GM21737 (cell line): Measurements from ENCODE around the gene FOXQ1.

Experiments
- ATAC-seq: cut with Tn5 transposase; IDR thresholded peaks from one replicate; pipeline ENCODE4 v1.9.1; 2021; ENCODE audit warnings: mild to moderate bottlenecking, moderate library complexity; ENCODE audit not compliant: unreplicated experiment

The FOXQ1 gene

DNA sequence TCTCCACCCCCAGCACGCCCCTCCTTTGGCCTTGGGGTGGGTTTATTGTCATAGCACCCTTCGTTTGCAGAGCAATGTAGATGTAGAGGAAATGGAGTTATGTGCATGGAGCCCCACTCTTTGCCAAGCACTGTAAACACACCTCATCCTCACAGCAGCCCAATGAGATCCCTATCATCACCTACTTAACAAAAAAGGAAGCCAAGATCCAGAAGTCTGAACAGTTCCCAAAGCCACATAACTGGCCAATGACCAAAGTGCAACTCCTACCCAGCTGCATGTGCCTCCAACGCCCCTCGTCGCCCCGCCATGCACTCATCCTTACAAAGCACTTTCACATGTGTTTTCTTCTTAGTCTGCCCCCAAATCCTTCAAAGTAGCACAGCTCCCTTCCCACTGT, 21.8 kb upstream of the FOXQ1 start:
- no peak for ATAC-seq

DNA sequence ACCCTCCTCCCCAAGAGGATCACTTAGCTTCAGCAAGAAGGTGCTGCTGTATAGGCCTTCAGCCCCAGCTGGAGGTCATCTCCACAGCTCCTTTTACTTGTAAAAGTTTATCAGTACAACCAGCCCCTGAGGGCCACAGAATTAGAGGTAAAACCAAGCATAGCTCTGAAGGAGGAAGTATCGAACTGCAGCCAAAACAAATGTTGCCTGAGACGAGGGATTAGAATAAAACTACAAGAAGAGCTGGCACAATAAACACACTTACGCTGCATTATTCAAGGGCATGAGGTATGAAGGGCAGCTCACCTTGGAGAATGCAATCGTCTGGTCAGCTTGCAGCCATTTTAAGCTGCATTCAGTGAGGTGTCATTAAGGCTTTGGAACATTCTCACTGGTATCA, 21.1 kb upstream of the FOXQ1 start:
- ATAC-seq, result no peak

DNA sequence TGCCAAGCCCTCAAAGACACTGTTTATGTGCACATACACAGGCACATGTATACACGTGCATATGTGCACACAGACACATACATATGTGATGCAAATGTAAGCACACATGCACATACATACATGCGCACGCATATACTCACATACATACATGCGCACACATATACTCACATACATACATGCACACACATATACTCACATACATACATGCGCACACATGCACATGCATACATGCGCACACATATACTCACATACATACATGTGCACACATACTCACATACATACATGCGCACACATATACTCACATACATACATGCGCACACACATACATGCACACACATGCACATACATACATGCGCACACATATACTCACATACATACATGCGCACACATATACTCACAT, 20.5 kb upstream of the FOXQ1 start:
- no peak for ATAC-seq

DNA sequence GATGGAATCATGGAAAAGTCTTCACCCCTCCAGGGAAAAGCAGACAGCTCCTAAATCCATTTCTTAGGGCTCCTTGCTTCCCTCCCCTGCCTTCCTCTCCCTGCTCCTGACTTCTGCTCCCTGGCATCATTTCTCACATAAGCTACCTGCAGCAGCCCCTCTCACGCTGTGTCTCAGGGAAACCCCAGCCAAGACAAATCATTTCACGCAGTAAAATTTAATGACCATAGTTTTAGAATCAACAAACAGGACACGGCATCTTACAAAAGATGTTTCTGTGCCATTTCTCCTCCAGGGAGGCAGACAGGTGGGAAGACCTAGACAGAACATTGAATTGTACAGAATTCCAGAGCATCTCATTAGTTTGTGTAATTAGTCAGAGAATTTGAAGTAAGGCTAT, 16.5 kb upstream of the FOXQ1 start:
- no peak for ATAC-seq

DNA sequence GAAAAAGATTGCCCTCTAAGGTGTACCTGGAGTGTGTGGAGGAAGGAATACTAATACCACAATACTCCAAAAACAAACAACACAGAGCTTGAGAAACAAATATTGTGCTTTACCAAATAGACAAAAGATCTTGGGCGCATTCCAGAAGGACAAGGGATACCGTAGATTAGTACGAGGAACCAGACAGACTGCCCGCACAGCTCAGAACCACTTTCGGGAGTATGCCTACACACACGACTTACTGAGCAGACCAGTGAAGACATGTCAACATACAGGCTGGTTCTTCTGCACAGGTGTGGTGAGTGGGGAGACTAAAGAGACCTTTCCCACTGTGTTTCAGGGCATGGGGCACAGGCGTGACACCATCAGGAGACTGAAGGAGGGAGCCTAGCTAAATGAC, 15.8 kb upstream of the FOXQ1 start:
- ATAC-seq, result no peak

DNA sequence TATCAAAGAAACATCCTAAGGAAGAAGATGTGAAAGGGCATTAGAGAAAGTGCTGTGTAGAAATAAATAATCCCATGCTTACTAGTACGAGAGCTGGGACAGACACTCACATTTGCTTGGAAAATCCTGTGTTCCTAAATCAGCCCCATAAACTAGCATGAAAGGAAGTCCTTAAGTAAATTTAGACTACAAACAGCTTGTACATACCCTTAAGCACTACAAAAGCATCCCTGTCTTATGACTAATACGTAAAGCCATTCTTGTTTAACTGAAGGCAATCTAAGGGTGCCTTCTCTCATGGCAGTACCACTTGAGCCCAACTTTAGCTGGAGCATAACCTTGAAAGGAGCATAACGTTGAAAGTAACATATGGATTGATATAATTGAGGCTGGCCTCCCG, 15.4 kb upstream of the FOXQ1 start:
- ATAC-seq, result no peak

DNA sequence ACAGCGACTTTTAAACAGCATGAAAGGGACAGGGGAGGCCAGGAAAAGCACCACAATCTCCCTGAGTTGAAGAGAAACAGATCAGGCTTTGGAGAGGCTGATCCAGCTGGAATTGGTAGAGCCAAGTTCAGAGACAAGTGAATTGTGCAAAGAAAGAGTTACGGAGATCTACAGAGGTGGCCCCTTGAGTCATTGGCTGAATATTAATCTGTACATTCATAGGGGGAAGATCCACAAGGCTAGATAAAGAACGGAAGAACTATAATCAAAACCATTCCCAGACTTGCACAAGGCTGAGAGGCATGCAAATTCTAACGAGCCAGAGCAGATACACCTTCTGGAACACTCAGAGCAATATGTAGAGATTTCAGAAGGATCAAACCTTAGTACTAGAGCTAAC, 14.2 kb upstream of the FOXQ1 start:
- no peak for ATAC-seq

DNA sequence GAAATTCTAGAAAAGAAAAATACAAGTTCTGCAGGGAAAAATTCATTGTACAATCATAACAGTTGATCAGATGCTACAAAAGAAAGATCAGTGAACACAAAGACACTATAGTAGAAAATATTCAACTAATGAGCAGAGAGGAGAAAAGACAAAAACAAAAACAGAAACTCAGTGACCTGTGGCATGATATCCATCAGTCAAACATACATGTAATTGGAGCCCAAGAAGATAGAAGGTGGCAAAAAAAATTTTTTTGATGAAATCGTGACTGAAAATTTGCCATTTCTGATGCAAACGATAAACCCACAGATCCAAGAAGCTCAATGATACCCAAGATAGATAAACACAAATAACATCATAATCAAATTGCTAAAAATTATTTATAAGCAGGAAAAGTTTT, 13.1 kb upstream of the FOXQ1 start:
- no peak for ATAC-seq

DNA sequence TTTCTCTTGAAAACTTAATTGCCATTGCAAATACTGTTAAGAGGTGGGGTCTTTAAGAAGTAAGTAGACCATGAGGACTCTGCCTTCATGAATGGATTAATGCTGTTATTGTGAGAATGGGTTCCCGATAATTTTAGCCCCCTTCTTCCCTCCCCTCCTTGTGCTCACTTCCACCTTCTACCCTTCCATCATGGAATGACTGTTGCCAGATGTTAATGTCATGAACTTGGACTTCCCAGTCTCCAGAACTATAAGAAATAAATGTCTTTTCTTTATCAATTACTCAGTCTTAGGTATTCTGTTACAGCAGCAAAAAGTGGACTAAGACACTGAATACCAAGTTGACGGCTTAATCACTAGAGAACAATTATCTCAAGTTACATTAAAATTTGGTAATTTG, 5.8 kb upstream of the FOXQ1 start:
- no peak for ATAC-seq

DNA sequence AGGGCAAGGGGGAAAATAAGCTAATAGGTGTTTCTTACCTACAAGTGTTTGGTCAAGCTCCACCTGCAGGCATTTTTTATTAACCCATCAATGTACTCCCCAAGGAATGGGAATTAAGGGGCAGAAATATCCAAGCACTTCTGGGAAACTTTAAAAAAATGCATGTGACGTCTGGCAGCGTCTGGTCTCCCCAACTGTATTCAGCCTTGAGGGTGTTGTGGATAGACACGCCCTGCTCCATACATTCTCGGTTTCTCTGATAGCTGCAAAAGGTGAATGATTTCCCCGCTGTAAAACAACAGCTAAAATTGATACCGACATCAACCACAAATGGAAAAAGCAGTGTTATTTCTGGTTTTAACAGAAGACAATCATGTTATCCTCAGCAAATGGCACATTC, 2.5 kb upstream of the FOXQ1 start:
- ATAC-seq, result no peak

DNA sequence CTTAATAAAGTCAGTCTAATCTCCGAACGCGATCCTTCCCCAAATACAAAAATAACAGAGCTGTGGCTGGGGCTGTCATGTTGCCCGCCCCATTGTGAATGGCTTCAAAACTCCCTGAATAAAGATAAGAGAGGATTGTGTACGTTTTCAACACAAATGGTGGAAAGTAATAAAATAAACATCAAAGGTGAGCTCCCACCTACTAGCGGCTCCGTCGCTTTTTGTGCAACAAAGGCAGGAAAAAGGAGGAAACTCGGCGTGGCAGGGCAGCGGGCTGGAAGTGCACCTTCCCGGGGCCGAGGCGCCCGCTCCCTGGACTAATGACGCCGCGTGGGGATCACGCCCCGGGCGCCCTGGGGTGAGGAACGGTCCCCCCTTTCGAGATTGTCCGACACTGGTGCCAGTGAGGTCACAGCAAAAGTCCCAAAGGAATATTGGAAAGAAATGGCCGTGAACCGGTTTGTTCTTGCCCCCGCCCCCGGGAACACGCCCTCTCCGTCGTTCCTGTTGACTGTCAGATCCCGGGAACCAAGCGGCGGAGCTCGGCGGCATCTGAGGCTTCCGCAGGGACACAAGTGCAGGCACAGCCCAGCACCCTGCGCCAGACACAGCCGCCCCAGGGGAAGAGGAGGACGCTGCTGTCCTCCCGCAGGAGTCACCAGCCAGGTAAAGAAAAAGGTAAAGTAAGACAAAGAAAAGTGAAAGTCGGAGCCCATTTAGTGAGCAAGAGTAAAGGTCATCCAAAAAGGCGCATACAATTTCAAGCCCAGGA, 1.1 kb upstream of the FOXQ1 start:
- ATAC-seq, result no peak

DNA sequence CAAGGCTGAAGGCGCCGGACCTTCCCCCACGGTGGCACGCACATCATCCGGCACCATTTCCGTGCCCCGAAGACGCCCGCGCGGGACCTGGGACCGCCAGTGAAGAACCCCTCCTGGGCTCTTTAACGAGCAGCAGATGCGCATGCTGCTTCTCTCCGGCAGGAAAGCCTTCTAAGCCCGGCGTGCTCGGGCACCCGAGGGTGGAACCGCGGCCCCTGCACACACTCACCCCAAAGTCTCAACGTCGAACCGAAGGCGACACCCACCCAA, 240 bp downstream of the FOXQ1 start:
- ATAC-seq, result no peak

DNA sequence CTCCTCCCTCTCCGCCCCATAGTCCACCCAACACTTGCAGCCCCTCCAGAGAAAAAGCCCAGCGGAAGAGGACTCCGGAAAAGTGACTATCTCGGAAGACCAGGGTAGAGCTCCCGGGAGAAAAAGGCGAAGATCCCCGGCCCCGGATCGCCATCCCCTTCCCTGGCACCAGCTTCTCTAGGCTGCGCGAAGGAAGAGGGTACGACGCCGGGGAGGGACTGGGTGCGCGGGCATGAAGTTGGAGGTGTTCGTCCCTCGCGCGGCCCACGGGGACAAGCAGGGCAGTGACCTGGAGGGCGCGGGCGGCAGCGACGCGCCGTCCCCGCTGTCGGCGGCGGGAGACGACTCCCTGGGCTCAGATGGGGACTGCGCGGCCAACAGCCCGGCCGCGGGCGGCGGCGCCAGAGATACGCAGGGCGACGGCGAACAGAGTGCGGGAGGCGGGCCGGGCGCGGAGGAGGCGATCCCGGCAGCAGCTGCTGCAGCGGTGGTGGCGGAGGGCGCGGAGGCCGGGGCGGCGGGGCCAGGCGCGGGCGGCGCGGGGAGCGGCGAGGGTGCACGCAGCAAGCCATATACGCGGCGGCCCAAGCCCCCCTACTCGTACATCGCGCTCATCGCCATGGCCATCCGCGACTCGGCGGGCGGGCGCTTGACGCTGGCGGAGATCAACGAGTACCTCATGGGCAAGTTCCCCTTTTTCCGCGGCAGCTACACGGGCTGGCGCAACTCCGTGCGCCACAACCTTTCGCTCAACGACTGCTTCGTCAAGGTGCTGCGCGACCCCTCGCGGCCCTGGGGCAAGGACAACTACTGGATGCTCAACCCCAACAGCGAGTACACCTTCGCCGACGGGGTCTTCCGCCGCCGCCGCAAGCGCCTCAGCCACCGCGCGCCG, 822 bp downstream of the FOXQ1 start:
- ATAC-seq, result no peak

DNA sequence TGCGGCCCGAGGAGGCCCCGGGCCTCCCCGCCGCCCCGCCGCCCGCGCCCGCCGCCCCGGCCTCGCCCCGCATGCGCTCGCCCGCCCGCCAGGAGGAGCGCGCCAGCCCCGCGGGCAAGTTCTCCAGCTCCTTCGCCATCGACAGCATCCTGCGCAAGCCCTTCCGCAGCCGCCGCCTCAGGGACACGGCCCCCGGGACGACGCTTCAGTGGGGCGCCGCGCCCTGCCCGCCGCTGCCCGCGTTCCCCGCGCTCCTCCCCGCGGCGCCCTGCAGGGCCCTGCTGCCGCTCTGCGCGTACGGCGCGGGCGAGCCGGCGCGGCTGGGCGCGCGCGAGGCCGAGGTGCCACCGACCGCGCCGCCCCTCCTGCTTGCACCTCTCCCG, 1.5 kb downstream of the FOXQ1 start:
- no peak for ATAC-seq

DNA sequence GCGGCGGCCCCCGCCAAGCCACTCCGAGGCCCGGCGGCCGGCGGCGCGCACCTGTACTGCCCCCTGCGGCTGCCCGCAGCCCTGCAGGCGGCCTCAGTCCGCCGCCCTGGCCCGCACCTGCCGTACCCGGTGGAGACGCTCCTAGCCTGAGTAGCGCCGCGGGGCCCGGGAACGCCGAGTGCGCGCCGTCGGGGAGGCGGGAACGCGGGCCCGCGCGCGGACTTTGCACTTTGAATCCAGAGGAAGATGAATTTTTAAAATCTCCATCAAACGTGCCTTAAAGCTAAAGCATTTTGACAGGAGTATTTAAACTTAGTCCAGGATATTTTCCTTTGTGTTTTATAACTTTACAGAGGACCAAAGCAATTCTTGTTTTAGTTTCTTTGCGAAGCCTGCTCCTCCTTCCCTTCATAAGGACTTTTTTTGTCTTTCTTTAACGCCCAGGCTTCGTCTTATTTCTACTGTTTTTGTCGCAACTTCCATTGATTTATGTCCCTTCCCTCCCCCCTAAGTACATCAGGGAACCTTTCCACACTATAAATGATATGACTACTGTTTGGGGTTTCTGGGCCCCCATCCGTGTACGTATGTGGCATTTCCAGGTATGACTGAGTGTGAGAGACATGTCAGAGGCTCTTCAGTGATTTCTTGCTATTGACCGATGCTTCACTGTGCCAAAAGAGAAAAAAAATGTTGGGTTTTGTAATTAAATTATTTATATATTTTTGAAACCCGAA, 2.0 kb downstream of the FOXQ1 start:
- no peak for ATAC-seq

DNA sequence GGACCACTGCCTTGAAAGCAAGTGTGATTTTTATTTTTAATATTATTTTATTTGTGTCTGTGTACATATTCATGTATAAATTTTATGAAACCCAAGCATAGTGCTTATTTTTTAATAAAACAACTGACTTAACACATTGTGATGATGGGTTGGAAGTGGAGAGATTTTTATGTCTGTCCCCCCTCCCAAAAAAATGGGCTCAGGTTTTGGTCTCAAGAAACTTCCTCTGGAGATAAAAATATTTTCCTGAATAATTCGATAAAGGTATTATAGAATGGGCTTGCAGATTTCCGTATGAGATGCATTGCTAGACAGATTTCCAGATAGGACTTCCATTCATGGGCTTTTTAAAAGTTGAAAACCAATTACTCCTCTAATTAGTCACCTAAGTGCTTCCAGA, 2.7 kb downstream of the FOXQ1 start:
- no peak for ATAC-seq

DNA sequence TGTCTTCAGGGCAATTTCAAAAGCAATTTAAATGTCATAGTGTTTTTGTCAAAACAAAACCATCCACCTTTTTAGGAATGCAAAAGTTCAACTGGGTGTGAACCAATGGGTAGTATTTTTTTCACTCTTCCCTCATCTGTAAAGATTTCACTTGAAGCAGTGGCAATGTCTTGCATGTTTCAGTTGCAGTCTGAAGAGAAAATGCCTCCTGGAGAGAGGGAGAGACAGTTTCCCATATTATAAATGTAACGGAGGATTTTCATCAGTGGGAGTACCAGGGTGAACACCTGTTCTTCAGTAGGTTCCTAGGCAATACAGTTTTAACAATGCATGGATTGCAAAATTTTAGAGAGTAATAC, 3.3 kb downstream of the FOXQ1 start:
- ATAC-seq, result no peak

DNA sequence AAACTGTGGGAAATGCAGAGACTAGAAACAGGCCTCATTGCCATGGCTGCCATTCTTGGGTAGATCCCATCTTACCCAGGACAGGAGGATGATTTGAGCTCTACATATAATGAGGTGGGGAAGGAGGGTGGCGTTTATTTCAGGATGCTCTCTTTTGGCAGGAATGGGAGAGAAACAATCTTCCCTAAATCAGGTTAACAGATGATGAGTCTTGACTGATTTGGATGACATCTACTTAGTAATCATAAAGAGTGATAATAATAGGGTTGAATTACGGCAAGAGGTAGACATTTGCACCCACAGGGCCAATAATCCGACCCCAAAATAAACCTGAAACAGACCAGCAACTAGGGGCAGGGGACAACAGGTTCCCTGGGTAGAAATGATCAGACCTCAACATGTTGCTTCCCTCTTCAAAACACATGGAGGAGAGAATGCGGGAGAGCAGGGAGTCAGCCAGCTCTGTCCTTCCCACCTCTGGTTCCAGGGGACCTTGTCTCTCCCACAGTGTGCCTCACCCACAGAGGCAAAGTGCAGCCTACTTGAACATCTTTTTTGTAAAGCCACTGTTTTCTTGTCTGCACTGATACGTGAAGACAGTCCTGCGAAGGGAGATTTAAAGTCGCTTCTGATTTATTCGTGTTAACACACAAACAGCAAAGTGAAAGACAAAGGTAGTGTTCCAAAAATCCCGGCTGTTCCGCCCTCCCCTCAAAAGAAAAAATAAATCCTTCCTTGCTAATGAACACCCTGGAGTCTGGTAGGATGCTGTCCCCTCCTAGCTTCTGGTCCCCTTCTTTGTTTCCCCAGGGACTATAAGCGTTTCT, 3.9 kb downstream of the FOXQ1 start:
- no peak for ATAC-seq

DNA sequence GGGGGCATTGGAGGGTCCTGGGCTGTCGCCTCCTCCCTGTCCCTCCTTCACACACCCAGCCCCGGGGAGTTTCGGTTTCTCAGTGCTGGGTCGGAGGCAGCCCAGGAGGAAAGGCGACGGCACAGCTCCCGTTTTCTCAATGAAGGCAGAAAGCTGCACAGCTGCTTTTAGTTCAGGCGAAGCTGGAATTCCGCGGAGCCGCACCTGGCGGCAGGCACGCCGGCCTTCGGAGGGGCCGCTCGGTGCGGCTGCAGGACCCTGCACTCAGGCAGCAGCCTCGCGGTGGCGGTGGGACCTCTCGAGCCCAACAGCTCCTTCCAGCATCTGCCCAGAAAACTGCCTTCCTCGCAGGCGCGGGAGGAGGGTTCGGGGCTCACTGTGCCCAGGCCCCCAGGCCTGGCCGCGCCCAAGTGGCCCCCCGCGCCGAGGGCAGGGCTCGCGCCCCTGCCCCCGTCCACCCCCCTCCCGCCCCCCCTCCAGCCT, 4.6 kb downstream of the FOXQ1 start:
- no peak for ATAC-seq

DNA sequence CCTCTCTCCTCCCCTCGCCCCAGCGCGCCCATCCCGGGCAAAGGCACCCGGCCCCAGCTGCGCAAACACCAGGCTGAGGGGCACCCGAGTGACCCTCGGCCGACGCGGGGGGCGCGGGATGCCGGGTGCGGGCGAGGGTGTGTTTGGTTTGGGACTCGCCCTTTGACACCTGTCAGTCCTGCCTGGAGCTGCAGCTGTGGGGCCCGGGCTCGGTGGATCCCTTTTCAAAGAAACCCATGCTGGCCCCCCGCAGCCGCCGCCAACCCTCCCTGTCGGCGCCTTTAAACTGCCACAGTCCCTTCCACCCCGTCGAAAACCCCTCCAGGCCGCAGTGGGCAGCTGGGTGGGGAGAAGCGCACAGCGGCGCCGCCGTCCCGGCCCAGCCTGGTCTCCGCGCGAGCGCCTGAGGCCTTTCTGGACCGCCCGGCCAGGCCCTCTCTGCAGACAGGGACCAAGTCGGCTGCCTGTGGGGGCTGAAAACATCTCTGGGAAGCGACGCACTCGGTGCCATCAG, 5.5 kb downstream of the FOXQ1 start:
- no peak for ATAC-seq

DNA sequence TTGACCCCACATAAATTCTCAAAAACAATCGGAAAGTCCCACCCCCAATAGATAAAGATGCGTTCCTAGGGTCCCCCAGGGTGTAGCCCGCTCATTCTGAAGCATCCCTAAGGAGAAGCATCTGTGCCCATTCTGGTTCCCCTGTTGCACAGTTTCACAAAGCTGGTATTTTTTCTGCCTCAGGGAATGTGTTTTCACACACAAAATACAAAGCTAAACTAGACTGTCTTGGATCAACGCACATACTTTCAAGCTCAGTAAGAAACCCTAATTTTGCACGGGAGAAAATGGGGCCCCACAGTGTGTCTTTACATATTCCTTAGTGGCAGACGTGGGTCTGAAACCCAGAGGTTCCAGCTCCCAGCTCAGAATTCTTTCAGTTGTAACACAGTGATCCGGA, 6.1 kb downstream of the FOXQ1 start:
- ATAC-seq, result no peak
